IMR-90 (cell line): ENCODE results near the gene STAC. TPM values are rescaled to one million over a fixed set of nuclear protein-coding genes. Genes with fewer than 3 reads are reported as not detected.

Experiments
- ATAC-seq: fragments of 200-7000 bp; cut with Tn5 transposase; 2 replicates; pipeline ENCODE4 v1.9.1; 2020; ENCODE audit warnings: low read depth, mild to moderate bottlenecking, moderate library complexity
- BruUV-seq: library from RNA; stranded (reverse); fragments of 400-500 nt; replicated peaks from 2 replicates; lab custom pipeline; 2021; lab: Mats Ljungman, UMichigan
- CTCF ChIA-PET: fragments of 300-600 bp; formaldehyde crosslinking; extraction: SDS; loops from one replicate; lab custom pipeline; 2021; ENCODE audit warnings: antibody characterized with exemption; lab: Yijun Ruan, JAX
- POLR2A ChIA-PET: fragments of 300-600 bp; sonication (Branson Sonifier 250); formaldehyde crosslinking; loops from one replicate; lab custom pipeline; 2022; ENCODE audit warnings: antibody characterized with exemption; ENCODE audit not compliant: unreplicated experiment; lab: Charles Lee
- DNase-seq: peaks from one replicate; pipeline ENCODE4 v3.0.0; 2013
- H2AFZ ChIP-seq: replicated peaks from 2 replicates; pipeline ENCODE3; 2013; ENCODE audit warnings: low read length, mild to moderate bottlenecking; ENCODE audit not compliant: poor library complexity
- H2AK5ac ChIP-seq: 2 replicates; pipeline ENCODE4 v1.6.1; 2013; ENCODE audit warnings: low read depth, low read length, inconsistent platforms
- H2AK9ac ChIP-seq: replicated peaks from 2 replicates; pipeline ENCODE3; 2013; ENCODE audit warnings: mild to moderate bottlenecking, low read depth, low read length, moderate library complexity; ENCODE audit not compliant: poor library complexity
- H2BK120ac ChIP-seq: 2 replicates; pipeline ENCODE4 v1.6.1; 2013; ENCODE audit warnings: low read depth, low read length, inconsistent platforms
- H2BK15ac ChIP-seq: 3 replicates; pipeline ENCODE4 v1.6.1; 2013; ENCODE audit warnings: low read depth, low read length, inconsistent platforms
- H2BK20ac ChIP-seq: 2 replicates; pipeline ENCODE4 v1.6.1; 2013; ENCODE audit warnings: low read depth, mild to moderate bottlenecking, inconsistent platforms, low read length, moderate library complexity
- H2BK5ac ChIP-seq: 2 replicates; pipeline ENCODE4 v1.6.1; 2013; ENCODE audit warnings: mild to moderate bottlenecking, low read depth, low read length, inconsistent platforms; ENCODE audit not compliant: poor library complexity, severe bottlenecking
- H3K14ac ChIP-seq: replicated peaks from 2 replicates; pipeline ENCODE4 v1.6.1; 2013; ENCODE audit warnings: low read depth, low read length, inconsistent platforms
- H3K18ac ChIP-seq: 2 replicates; pipeline ENCODE4 v1.6.1; 2013; ENCODE audit warnings: low read depth, low read length, control low read depth
- H3K23ac ChIP-seq: 2 replicates; pipeline ENCODE4 v1.6.1; 2013; ENCODE audit warnings: low read depth, low read length, inconsistent platforms
- H3K27ac ChIP-seq: 2 replicates; pipeline ENCODE4 v1.5.1; 2013; ENCODE audit warnings: mild to moderate bottlenecking, control low read depth, low read length; ENCODE audit not compliant: insufficient read depth
- H3K27me3 ChIP-seq: 2 replicates; pipeline ENCODE4 v1.6.1; 2013; ENCODE audit warnings: low read length; ENCODE audit not compliant: control insufficient read depth, insufficient read depth
- H3K36me3 ChIP-seq: 2 replicates; pipeline ENCODE4 v1.6.1; 2013; ENCODE audit warnings: low read length, mixed read lengths; ENCODE audit not compliant: control insufficient read depth, insufficient read depth
- H3K4ac ChIP-seq: 2 replicates; pipeline ENCODE4 v1.6.1; 2013; ENCODE audit warnings: low read depth, low read length, inconsistent platforms
- H3K4me1 ChIP-seq: 2 replicates; pipeline ENCODE4 v1.6.1; 2013; ENCODE audit warnings: low read length, mixed read lengths; ENCODE audit not compliant: control insufficient read depth, insufficient read depth
- H3K4me2 ChIP-seq: 2 replicates; pipeline ENCODE4 v1.6.1; 2013; ENCODE audit warnings: low read depth, mild to moderate bottlenecking, control low read depth, low read length, moderate library complexity
- H3K4me3 ChIP-seq: 2 replicates; pipeline ENCODE4 v1.5.1; 2013; ENCODE audit warnings: low read depth, mild to moderate bottlenecking, control low read depth, low read length, moderate library complexity; ENCODE audit not compliant: insufficient read depth
- H3K56ac ChIP-seq: 2 replicates; pipeline ENCODE4 v1.6.1; 2013; ENCODE audit warnings: low read length, inconsistent platforms; ENCODE audit not compliant: insufficient read depth; ENCODE audit errors: extremely low read depth
- H3K79me1 ChIP-seq, 2 experiments: 2 replicates each; pipeline ENCODE4 v1.6.1; 2013; ENCODE audit warnings: low read length in 2 of 2, inconsistent platforms in 1 of 2, low read depth in 1 of 2
- H3K9ac ChIP-seq: 2 replicates; pipeline ENCODE4 v1.6.1; 2013; ENCODE audit warnings: low read depth, low read length, control low read depth
- H3K9me1 ChIP-seq: 2 replicates; pipeline ENCODE4 v1.6.1; 2013; ENCODE audit warnings: low read length, inconsistent platforms; ENCODE audit not compliant: insufficient read depth
- H3K9me3 ChIP-seq: 2 replicates; pipeline ENCODE4 v1.6.1; 2013; ENCODE audit warnings: low read length; ENCODE audit not compliant: control insufficient read depth, insufficient read depth
- H4K20me1 ChIP-seq: 2 replicates; pipeline ENCODE4 v1.6.1; 2013; ENCODE audit warnings: low read length, inconsistent platforms; ENCODE audit not compliant: insufficient read depth
- H4K5ac ChIP-seq: 2 replicates; pipeline ENCODE4 v1.6.1; 2013; ENCODE audit warnings: mild to moderate bottlenecking, low read depth, low read length, control low read depth
- H4K8ac ChIP-seq, 2 experiments: 2 replicates each; pipeline ENCODE4 v1.6.1; 2013; ENCODE audit warnings: low read depth in 2 of 2, low read length in 2 of 2, control low read depth in 1 of 2, inconsistent platforms in 1 of 2
- H4K91ac ChIP-seq: 2 replicates; pipeline ENCODE4 v1.6.1; 2013; ENCODE audit warnings: low read depth, low read length, inconsistent platforms; ENCODE audit not compliant: insufficient read depth
- CTCF ChIP-seq: conservative IDR thresholded peaks from 2 replicates; pipeline ENCODE4 v1.5.1; 2012; ENCODE audit warnings: mild to moderate bottlenecking, low read depth, low read length, improper control_type of control experiment
- ELK1 ChIP-seq: fragments of 150-350 bp; IDR thresholded peaks from 2 replicates; pipeline ENCODE4 v1.6.1; 2016; ENCODE audit warnings: low read depth, mild to moderate bottlenecking, low read length, moderate library complexity, borderline replicate concordance
- MXI1 ChIP-seq: IDR thresholded peaks from 2 replicates; pipeline ENCODE4 v1.6.1; 2012; ENCODE audit warnings: low read depth, mild to moderate bottlenecking, low read length, moderate library complexity, borderline replicate concordance
- WGBS, 2 experiments: methylation state at CpG; one replicate each; pipeline versions ENCODE4 v1.1.5 to v1.1.7; 2013; ENCODE audit warnings: missing lambda C conversion rate in 2 of 2; ENCODE audit not compliant: insufficient read length in 1 of 2; ENCODE audit errors: extremely low coverage in 2 of 2; 5-methylcytosine and 5-hydroxymethylcytosine counted together
- dilution Hi-C: fragments of 300-500 bp; cut with HindIII; formaldehyde crosslinking; loops from one replicate; pipeline ENCODE4 v1.14.3; 2018; ENCODE audit warnings: low sequenced_read_pairs; ENCODE audit not compliant: unreplicated experiment
- in situ Hi-C: fragments of 300-500 bp; cut with MboI; formaldehyde crosslinking; loops from 3 replicates; pipeline ENCODE4 v1.14.3; 2019; ENCODE audit warnings: low sequenced_read_pairs, inconsistent platforms, mixed read lengths
- intact Hi-C: fragments of 100-400 bp; cut with micrococcal nuclease; formaldehyde crosslinking; loops from 2 replicates; pipeline ENCODE4 v1.10.0; 2022
- polyA plus RNA-seq, 3 experiments: library from polyadenylated mRNA; depleted of rRNA; stranded (reverse); fragments of >200 nt; gene quantifications; 2 replicates each; pipeline ENCODE4 v1.2.3, GENCODE V29; 2012; ENCODE audit warnings: low replicate concordance in 1 of 3
- total RNA-seq: library from RNA; depleted of rRNA; stranded (reverse); fragments of >200 nt; gene quantifications from 2 replicates; pipeline ENCODE4 v1.2.3, GENCODE V29; 2012

STAC gene
- total and polyA plus RNA-seq, 2 of the 4 experiments (the other 2 are of a cell fraction) = 0.19 to 0.36 TPM

- intact Hi-C loops (no loop called here), dilution Hi-C loops (no loop called here), in situ Hi-C loops (no loop called here)
- no peak overlapping the region for H3K9ac ChIP-seq
- no peaks in the 10 kb centered on the region for H3K36me3 ChIP-seq
- POLR2A ChIA-PET = no interaction called here
- H4K5ac ChIP-seq = no peak overlapping the region
- no peaks in the 10 kb centered on the region for H3K9me1 ChIP-seq
- DNase-seq (no peak), ATAC-seq (no peak)
- no peaks in the 10 kb centered on the region for H4K20me1 ChIP-seq
- no peak overlapping the region for H2BK20ac ChIP-seq
- no peak overlapping the region for H2BK15ac ChIP-seq
- no peak overlapping the region for H3K56ac ChIP-seq
- H3K4ac ChIP-seq = no peak overlapping the region
- no peak overlapping the region for H2AFZ ChIP-seq
- no peak overlapping the region for H3K14ac ChIP-seq
- TF ChIP-seq MXI1 = no peak
- TF ChIP-seq ELK1 = no peak
- no peak for TF ChIP-seq CTCF
- H4K91ac ChIP-seq = no peak overlapping the region
- no peak overlapping the region for H2BK120ac ChIP-seq
- H4K8ac ChIP-seq = no peak overlapping the region
- BruUV-seq = no TSS peak
- H3K79me1 ChIP-seq = no peaks in the 10 kb centered on the region
- no peaks in the 10 kb centered on the region for H3K4me1 ChIP-seq
- CTCF ChIA-PET = no interaction called here
- WGBS, 2 experiments = no CpG with 5 or more reads among the region's 1 CpG
- no peak overlapping the region for H2AK9ac ChIP-seq
- H2BK5ac ChIP-seq = no peak overlapping the region
- no peak overlapping the region for H3K4me3 ChIP-seq
- no peak overlapping the region for H3K23ac ChIP-seq
- H3K27ac ChIP-seq = no peak overlapping the region
- H2AK5ac ChIP-seq = no peak overlapping the region
- H3K9me3 ChIP-seq = no peaks in the 10 kb centered on the region
- no peaks in the 10 kb centered on the region for H3K27me3 ChIP-seq
- H3K4me2 ChIP-seq = no peak overlapping the region
- H3K18ac ChIP-seq = no peak overlapping the region
Measured at GRCh38 chr3:36418296-36418695, 38.0 kb downstream of the STAC start.
